H9 (cell line): ENCODE data around the gene NDUFV2. TPM values are rescaled to one million over a fixed set of nuclear protein-coding genes. Genes with fewer than 3 reads are reported as not detected.
A peak's percentile ranks its signal among the peaks of the same experiment; 100 is the strongest.

ENCODE experiments used
- DNase-seq: peaks from one replicate; pipeline ENCODE4 v3.0.0-alpha.2; 2017
- H2AFZ ChIP-seq: one replicate; pipeline ENCODE4 v1.6.1; 2013; ENCODE audit warnings: mild to moderate bottlenecking, low read length, control low read depth, moderate library complexity
- H2AK5ac ChIP-seq: 2 replicates; pipeline ENCODE4 v1.6.1; 2013; ENCODE audit warnings: low read length, control low read depth, mixed read lengths; ENCODE audit not compliant: insufficient read length
- H2BK120ac ChIP-seq: one replicate; pipeline ENCODE4 v1.6.1; 2013; ENCODE audit warnings: low read depth, mild to moderate bottlenecking, low read length, control low read depth, inconsistent platforms; ENCODE audit not compliant: poor library complexity, severe bottlenecking
- H2BK12ac ChIP-seq: 2 replicates; pipeline ENCODE4 v1.6.1; 2013; ENCODE audit warnings: low read length, control low read depth, mixed read lengths, low read depth; ENCODE audit not compliant: insufficient read length
- H2BK15ac ChIP-seq: 2 replicates; pipeline ENCODE4 v1.6.1; 2013; ENCODE audit warnings: low read depth, low read length, control low read depth
- H2BK20ac ChIP-seq: one replicate; pipeline ENCODE4 v1.6.1; 2013; ENCODE audit warnings: low read depth, mild to moderate bottlenecking, low read length, control low read depth, inconsistent platforms; ENCODE audit not compliant: poor library complexity, severe bottlenecking
- H2BK5ac ChIP-seq: 2 replicates; pipeline ENCODE4 v1.6.1; 2013; ENCODE audit warnings: low read length, control low read depth, mixed read lengths; ENCODE audit not compliant: insufficient read length
- H3K14ac ChIP-seq: 2 replicates; pipeline ENCODE4 v1.6.1; 2013; ENCODE audit warnings: low read length, control low read depth; ENCODE audit not compliant: insufficient read depth
- H3K18ac ChIP-seq: 2 replicates; pipeline ENCODE4 v1.6.1; 2013; ENCODE audit warnings: low read depth, mild to moderate bottlenecking, mixed read lengths, low read length, control low read depth; ENCODE audit not compliant: insufficient read length
- H3K23ac ChIP-seq: 2 replicates; pipeline ENCODE4 v1.6.1; 2013; ENCODE audit warnings: low read length, control low read depth, mixed read lengths, low read depth; ENCODE audit not compliant: insufficient read length
- H3K23me2 ChIP-seq: 2 replicates; pipeline ENCODE4 v1.6.1; 2013; ENCODE audit warnings: low read depth, mild to moderate bottlenecking, mixed read lengths, low read length, control low read depth; ENCODE audit not compliant: insufficient read length, poor library complexity, severe bottlenecking
- H3K27ac ChIP-seq: 2 replicates; pipeline ENCODE4 v1.5.1; 2013; ENCODE audit warnings: low read length, control low read depth, mixed read lengths, low read depth; ENCODE audit not compliant: insufficient read length
- H3K27me3 ChIP-seq: 2 replicates; pipeline ENCODE4 v1.6.1; 2013; ENCODE audit warnings: low read length, control low read depth, inconsistent platforms; ENCODE audit not compliant: insufficient read depth
- H3K4ac ChIP-seq: 2 replicates; pipeline ENCODE4 v1.6.1; 2013; ENCODE audit warnings: low read depth, mild to moderate bottlenecking, control low read depth, inconsistent platforms, low read length, moderate library complexity
- H3K4me1 ChIP-seq: 2 replicates; pipeline ENCODE4 v1.6.1; 2013; ENCODE audit warnings: low read length, control low read depth, inconsistent platforms; ENCODE audit not compliant: insufficient read depth
- H3K4me2 ChIP-seq: 2 replicates; pipeline ENCODE4 v1.6.1; 2013; ENCODE audit warnings: low read length, control low read depth, mixed read lengths; ENCODE audit not compliant: insufficient read length, insufficient read depth
- H3K56ac ChIP-seq: 2 replicates; pipeline ENCODE4 v1.6.1; 2013; ENCODE audit warnings: low read depth, mild to moderate bottlenecking, mixed read lengths, low read length, control low read depth; ENCODE audit not compliant: insufficient read length
- H3K79me1 ChIP-seq: 2 replicates; pipeline ENCODE4 v1.6.1; 2013; ENCODE audit warnings: low read depth, mild to moderate bottlenecking, moderate library complexity, low read length, control low read depth, inconsistent platforms; ENCODE audit not compliant: insufficient read depth, poor library complexity, severe bottlenecking
- H3K79me2 ChIP-seq: 2 replicates; pipeline ENCODE4 v1.6.1; 2013; ENCODE audit warnings: low read length, control low read depth, inconsistent platforms; ENCODE audit not compliant: insufficient read depth
- H3K9ac ChIP-seq: 2 replicates; pipeline ENCODE4 v1.6.1; 2013; ENCODE audit warnings: low read length, control low read depth, mixed read lengths; ENCODE audit not compliant: insufficient read length; ENCODE audit errors: extremely low read depth
- H3K9me3 ChIP-seq: one replicate; pipeline ENCODE4 v1.6.1; 2013; ENCODE audit warnings: low read depth, low read length, inconsistent platforms; ENCODE audit not compliant: control insufficient read depth
- H3T11ph ChIP-seq: one replicate; pipeline ENCODE4 v1.6.1; 2013; ENCODE audit warnings: mild to moderate bottlenecking, low read length, control low read depth, inconsistent platforms
- H4K20me1 ChIP-seq: one replicate; pipeline ENCODE4 v1.6.1; 2013; ENCODE audit not compliant: control insufficient read depth, insufficient read length, insufficient read depth
- H4K5ac ChIP-seq: 2 replicates; pipeline ENCODE4 v1.6.1; 2013; ENCODE audit warnings: low read depth, mild to moderate bottlenecking, mixed read lengths, low read length, control low read depth; ENCODE audit not compliant: insufficient read length
- H4K8ac ChIP-seq: replicated peaks from 2 replicates; pipeline ENCODE4 v1.6.1; 2013; ENCODE audit warnings: low read length, control low read depth, mixed read lengths, low read depth; ENCODE audit not compliant: insufficient read length
- H4K91ac ChIP-seq: 2 replicates; pipeline ENCODE4 v1.6.1; 2013; ENCODE audit warnings: low read depth, mild to moderate bottlenecking, moderate library complexity, mixed read lengths, low read length, control low read depth; ENCODE audit not compliant: insufficient read length
- H3K27ac Mint-ChIP-seq, 3 experiments: 2 replicates in 2 of 3; 3 replicates in 1 of 3; pipeline ENCODE4 v1.8.0; 2020 to 2021; ENCODE audit warnings: mixed read lengths in 3 of 3, mild to moderate bottlenecking in 1 of 3, moderate library complexity in 1 of 3
- H3K27me3 Mint-ChIP-seq: 2 replicates; pipeline ENCODE4 v1.8.0; 2021; ENCODE audit warnings: low read depth, mild to moderate bottlenecking, moderate library complexity, mixed read lengths
- H3K36me3 Mint-ChIP-seq, 3 experiments: 2 replicates in 2 of 3; 3 replicates in 1 of 3; pipeline ENCODE4 v1.8.0; 2020 to 2021; ENCODE audit warnings: low read depth in 3 of 3, mixed read lengths in 3 of 3; ENCODE audit not compliant: insufficient read depth in 1 of 3
- H3K4me1 Mint-ChIP-seq, 2 experiments: 2 replicates each; pipeline ENCODE4 v1.8.0; 2020; ENCODE audit warnings: mixed read lengths in 2 of 2
- H3K4me3 Mint-ChIP-seq, 2 experiments: 2 replicates in 1 of 2; 3 replicates in 1 of 2; pipeline ENCODE4 v1.8.0; 2020 to 2021; ENCODE audit warnings: mild to moderate bottlenecking in 2 of 2, mixed read lengths in 2 of 2, moderate library complexity in 1 of 2
- H3K9me3 Mint-ChIP-seq, 2 experiments: 2 replicates in 1 of 2; 3 replicates in 1 of 2; pipeline ENCODE4 v1.8.0; 2020; ENCODE audit warnings: mild to moderate bottlenecking in 2 of 2, mixed read lengths in 2 of 2, moderate library complexity in 1 of 2
- CTCF ChIP-seq: fragments of 200-600 bp; sonication (generic); conservative IDR thresholded peaks from 3 replicates; pipeline ENCODE4 v1.8.0; 2021; ENCODE audit warnings: antibody characterized with exemption, mild to moderate bottlenecking
- WGBS: extraction: QIAGEN DNeasy Blood & Tissue Kit; methylation state at CpG from one replicate; pipeline ENCODE4 v1.1.7; 2013; ENCODE audit warnings: missing lambda C conversion rate, low lambda C conversion rate, mixed read lengths; ENCODE audit not compliant: insufficient read length; ENCODE audit errors: extremely low coverage; 5-methylcytosine and 5-hydroxymethylcytosine counted together
- total RNA-seq: library from RNA; stranded (reverse); gene quantifications from 2 replicates; pipeline ENCODE4 v1.2.1, GENCODE V29; 2021

NDUFV2 gene
- total RNA-seq, 1 experiment from 2014 or later, result 206 TPM

GRCh38 chr18:9147440-9148202, 45.1 kb downstream of the NDUFV2 start:
- Histone ChIP-seq H4K8ac (no peak overlapping the region), H4K5ac (no peak overlapping the region), H4K20me1 (no peaks in the 10 kb centered on the region), H2BK12ac (no peak overlapping the region), H3K14ac (no peak overlapping the region), H3K23me2 (no peaks in the 10 kb centered on the region), H2BK120ac (no peak overlapping the region), H3K4me2 (no peak overlapping the region), H3K56ac (no peak overlapping the region), H2BK5ac (no peak overlapping the region), H2AK5ac (no peak overlapping the region), H2BK20ac (no peak overlapping the region), H2BK15ac (no peak overlapping the region), H3K4me1 (no peaks in the 10 kb centered on the region), H3K18ac (no peak overlapping the region), H2AFZ (no peak overlapping the region), H3K9ac (no peak overlapping the region), H3K23ac (no peak overlapping the region), H3K9me3 (no peaks in the 10 kb centered on the region), H3K27ac (no peak overlapping the region), H4K91ac (no peak overlapping the region), H3T11ph (no peak overlapping the region), H3K79me2 (no peaks in the 10 kb centered on the region; the same call in 1 of the 2 replicates), H3K27me3 (no peaks in the 10 kb centered on the region), H3K79me1 (peaks cover 3% of the 10 kb centered on the region), H3K4ac (no peak overlapping the region)
- DNase-seq, result peak; percentile 31
- H3K4me1 Mint-ChIP-seq, result peaks cover 12 to 15% of the 10 kb centered on the region in 2 experiments
- peak; percentile 72 for TF ChIP-seq CTCF
- no peaks in the 10 kb centered on the region for H3K9me3 Mint-ChIP-seq
- peak overlapping the region in 1 of 3 experiments; percentile 57; a peak in 3 of 7 replicates for H3K27ac Mint-ChIP-seq
- H3K36me3 Mint-ChIP-seq, result no peaks in the 10 kb centered on the region; a peak in 1 of 7 replicates
- no CpG with 5 or more reads among the region's 1 CpG for WGBS
- H3K27me3 Mint-ChIP-seq, result no peaks in the 10 kb centered on the region
- no peak overlapping the region for H3K4me3 Mint-ChIP-seq
